GM12865 (cell line): ENCODE results near the gene LACC1.

ENCODE experiments used
- DNase-seq: peaks from one replicate; pipeline ENCODE4 v3.0.0; 2010; ENCODE audit warnings: low read depth
- H3K4me3 ChIP-seq: 2 replicates; pipeline ENCODE4 v1.5.1; 2011; ENCODE audit warnings: mild to moderate bottlenecking, low read depth, low read length, control low read depth
- TF ChIP-seq, protein P1 (sequence below): IDR thresholded peaks from 2 replicates; pipeline ENCODE4 v1.5.1; 2011; ENCODE audit warnings: low read length, control low read depth, low read depth, inconsistent platforms; ENCODE audit not compliant: insufficient read depth; ENCODE audit errors: missing control alignments

The LACC1 gene

DNA sequence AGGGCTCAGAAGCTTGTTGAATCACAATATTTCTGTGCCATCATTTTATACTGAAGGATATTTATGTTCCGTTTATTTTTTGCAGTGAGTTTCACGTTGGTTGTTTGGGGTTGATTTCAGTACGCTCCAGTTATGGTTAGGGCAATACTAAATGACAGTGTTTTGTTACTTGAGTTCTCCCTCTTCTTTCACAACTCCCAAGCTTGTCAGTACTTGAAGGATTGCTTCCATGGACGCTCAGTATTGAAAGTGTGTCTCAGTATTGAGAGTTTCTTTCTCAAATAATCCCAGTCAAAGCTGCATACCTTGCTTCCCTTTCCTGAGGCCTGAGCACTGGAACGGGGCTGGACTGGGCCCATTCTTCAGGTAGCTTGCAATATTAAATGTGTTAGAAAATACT is 38.9 kb downstream of the LACC1 start:
- TF ChIP-seq, protein P1, sequence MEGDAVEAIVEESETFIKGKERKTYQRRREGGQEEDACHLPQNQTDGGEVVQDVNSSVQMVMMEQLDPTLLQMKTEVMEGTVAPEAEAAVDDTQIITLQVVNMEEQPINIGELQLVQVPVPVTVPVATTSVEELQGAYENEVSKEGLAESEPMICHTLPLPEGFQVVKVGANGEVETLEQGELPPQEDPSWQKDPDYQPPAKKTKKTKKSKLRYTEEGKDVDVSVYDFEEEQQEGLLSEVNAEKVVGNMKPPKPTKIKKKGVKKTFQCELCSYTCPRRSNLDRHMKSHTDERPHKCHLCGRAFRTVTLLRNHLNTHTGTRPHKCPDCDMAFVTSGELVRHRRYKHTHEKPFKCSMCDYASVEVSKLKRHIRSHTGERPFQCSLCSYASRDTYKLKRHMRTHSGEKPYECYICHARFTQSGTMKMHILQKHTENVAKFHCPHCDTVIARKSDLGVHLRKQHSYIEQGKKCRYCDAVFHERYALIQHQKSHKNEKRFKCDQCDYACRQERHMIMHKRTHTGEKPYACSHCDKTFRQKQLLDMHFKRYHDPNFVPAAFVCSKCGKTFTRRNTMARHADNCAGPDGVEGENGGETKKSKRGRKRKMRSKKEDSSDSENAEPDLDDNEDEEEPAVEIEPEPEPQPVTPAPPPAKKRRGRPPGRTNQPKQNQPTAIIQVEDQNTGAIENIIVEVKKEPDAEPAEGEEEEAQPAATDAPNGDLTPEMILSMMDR: no peak
- H3K4me3 ChIP-seq: no peak overlapping the region
- DNase-seq: no peak

DNA sequence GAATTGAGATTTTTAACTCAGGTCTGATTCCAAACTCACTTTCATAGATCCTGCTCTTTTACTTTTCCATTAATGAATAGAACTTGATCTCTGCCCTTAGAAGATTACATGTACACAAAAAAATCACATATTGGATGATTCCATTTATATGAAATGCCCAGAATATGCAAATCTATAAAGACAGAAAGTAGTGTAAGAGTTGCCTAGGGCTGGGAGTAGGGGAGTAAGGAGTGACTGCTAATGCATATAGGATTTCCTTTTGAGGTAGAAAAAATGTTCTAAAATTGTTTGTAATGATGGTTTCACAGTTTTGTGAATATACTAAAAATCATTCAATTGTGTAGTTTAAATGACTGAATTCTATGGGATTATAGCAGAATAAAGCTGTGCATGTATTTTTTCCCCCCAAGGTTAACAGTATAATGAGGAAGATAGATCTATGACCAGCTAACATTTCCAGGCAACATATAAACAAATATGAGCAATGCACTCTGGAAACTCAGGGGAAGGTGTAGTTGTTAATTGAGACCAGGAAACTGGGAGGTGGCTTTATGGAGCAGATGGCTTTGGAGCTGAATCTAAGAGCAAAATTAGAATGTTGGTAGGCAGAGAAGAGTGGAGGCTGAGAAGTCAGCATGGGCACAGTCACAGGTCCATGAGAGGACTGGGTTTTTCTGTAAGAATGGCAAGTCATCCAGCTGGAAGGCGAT is 41.4 kb downstream of the LACC1 start:
- TF ChIP-seq, protein P1: no peak
- no peak overlapping the region for H3K4me3 ChIP-seq
- DNase-seq: no peak

DNA sequence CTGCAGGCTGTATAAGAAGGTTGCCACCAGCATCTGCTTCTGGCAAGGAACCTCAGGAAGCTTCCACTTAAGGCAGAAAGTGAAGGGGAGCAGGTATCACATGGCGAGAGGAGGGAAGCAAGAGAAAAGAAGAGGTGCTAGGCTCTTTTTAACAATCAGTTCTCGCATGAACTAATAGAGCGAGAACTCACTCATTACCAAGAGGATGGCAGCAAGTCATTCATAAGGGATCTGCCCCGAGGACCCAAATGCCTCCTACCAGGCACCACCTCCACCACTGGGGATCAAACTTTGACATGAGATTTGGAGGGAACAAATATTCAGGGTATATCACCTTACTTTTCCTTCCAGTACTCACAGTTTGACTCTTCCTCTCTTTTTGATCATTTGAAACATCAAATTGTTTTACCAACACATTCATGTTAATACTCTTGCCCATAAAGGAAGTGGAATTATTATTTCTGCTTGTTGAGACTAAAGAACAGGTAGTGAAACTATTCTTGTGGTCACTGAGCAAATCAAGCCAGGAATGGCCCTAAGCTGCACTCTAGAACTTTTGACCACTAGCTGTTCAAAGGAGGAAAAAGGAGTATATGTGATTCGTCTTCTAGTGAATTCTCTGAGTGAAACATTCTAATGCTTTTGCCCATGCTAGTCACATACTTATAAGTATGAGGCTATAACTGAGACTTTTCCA is 45.0 kb downstream of the LACC1 start:
- no peak overlapping the region for H3K4me3 ChIP-seq
- peak; percentile 69 for DNase-seq
- TF ChIP-seq, protein P1: no peak

DNA sequence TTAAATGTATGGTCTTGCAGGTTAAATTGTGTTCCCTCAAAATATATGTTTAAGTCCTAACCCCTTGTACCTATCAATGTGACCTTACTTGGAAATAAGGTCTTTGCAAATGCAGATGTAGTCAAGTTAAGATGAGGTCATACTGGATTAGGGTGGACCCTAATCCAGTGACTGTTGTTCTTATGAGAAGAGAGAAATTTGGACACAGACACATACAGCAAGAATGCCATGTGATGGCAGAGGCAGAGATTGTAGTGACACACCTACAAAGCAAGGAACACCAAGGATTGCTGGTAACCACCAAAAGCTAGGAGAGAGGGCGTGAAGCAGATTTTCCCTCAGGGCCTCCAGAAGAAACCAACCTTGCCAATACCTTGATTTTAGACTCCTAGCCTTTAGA is 50.2 kb downstream of the LACC1 start:
- TF ChIP-seq, protein P1: no peak
- no peak overlapping the region for H3K4me3 ChIP-seq
- DNase-seq: no peak

DNA sequence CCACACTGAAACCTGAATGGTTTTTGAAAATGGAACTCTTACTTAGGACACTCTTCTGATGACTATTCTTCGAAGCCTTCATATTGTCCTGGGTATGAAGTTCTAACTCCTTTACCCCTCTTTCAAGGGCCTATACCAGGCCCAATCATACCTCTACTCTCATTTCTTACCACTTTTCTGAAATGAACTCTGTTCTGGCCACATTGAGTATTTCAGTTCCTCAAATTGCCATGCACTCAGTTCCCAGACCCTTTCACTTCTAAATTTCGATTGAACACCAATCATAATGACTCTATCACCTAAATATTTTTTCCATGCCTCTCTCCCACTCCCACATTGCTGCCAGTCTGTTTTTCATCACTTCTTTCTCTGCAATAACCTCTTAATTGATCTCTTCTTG is 53.7 kb downstream of the LACC1 start:
- no peak overlapping the region for H3K4me3 ChIP-seq
- peak; percentile 78 for DNase-seq
- TF ChIP-seq, protein P1: no peak

DNA sequence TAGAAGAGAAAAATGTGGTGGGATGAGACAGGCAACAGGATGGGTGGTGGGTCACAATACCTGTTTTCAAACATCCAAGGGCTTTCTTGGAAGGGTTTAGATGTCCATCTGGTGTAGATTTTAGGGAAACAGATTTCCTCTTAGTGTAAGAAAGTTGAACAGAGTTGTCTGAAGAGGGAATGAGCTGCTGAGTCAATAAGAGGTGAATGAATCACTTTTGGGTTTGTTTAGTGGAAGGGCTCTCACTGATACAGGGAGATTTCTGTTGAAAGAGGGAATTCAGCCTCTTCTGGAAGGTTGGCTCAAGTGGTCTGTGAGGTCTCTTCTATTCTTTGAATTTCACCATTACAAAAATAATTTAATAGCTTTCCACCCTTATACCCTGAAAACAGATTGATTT is 54.6 kb downstream of the LACC1 start:
- TF ChIP-seq, protein P1: no peak
- no peak overlapping the region for H3K4me3 ChIP-seq

More for the DNA sequence above, 54.6 kb downstream of the LACC1 start:
- no peak for DNase-seq
